Caco-2 (cell line): ENCODE data around the gene POLR2M. TPM values are rescaled to one million over a fixed set of nuclear protein-coding genes. Genes with fewer than 3 reads are reported as not detected.

Experiments used
- BruUV-seq: library from RNA; stranded (reverse); fragments of 400-500 nt; replicated peaks from 2 replicates; lab custom pipeline; 2021; lab: Mats Ljungman, UMichigan
- CTCF ChIA-PET: fragments of 300-600 bp; sonication (Branson Sonifier 250); formaldehyde crosslinking; loops from one replicate; lab custom pipeline; 2022; ENCODE audit warnings: antibody characterized with exemption; lab: Charles Lee
- POLR2A ChIA-PET: fragments of 300-600 bp; sonication (Branson Sonifier 250); formaldehyde crosslinking; loops from one replicate; lab custom pipeline; 2022; ENCODE audit warnings: antibody characterized with exemption; lab: Charles Lee
- DNase-seq, 2 experiments: peaks; one replicate each; pipeline versions ENCODE4 v3.0.0 to v3.0.0-alpha.2; 2020 to 2022
- H3K27me3 ChIP-seq: replicated peaks from 2 replicates; pipeline ENCODE4 v1.6.0; 2011; ENCODE audit warnings: low read length; ENCODE audit not compliant: control insufficient read depth, insufficient read depth
- H3K36me3 ChIP-seq: 2 replicates; pipeline ENCODE4 v1.5.1; 2011; ENCODE audit warnings: low read length; ENCODE audit not compliant: control insufficient read depth, insufficient read depth
- H3K4me1 ChIP-seq: fragments of 250-450 bp; sonication (Bioruptor Pico); 2 replicates; pipeline ENCODE4 v1.5.1; 2020; ENCODE audit warnings: mild to moderate bottlenecking
- H3K4me3 ChIP-seq: 2 replicates; pipeline ENCODE4 v1.5.1; 2011; ENCODE audit warnings: low read depth, mild to moderate bottlenecking, control low read depth, low read length
- H3K9me3 ChIP-seq: fragments of 250-450 bp; sonication (Bioruptor Pico); 2 replicates; pipeline ENCODE4 v1.5.1; 2020; ENCODE audit warnings: mild to moderate bottlenecking, moderate library complexity
- H3K27ac Mint-ChIP-seq: one replicate; pipeline ENCODE4 v1.8.0; 2022; ENCODE audit warnings: mixed read lengths; ENCODE audit not compliant: unreplicated experiment
- H3K27me3 Mint-ChIP-seq: one replicate; pipeline ENCODE4 v1.8.0; 2022; ENCODE audit warnings: mixed read lengths; ENCODE audit not compliant: insufficient read depth, unreplicated experiment
- H3K36me3 Mint-ChIP-seq: one replicate; pipeline ENCODE4 v1.8.0; 2022; ENCODE audit warnings: mild to moderate bottlenecking, mixed read lengths; ENCODE audit not compliant: insufficient read depth, unreplicated experiment
- H3K4me1 Mint-ChIP-seq: one replicate; pipeline ENCODE4 v1.8.0; 2022; ENCODE audit warnings: low read depth, mixed read lengths; ENCODE audit not compliant: unreplicated experiment
- H3K4me3 Mint-ChIP-seq: one replicate; pipeline ENCODE4 v1.8.0; 2022; ENCODE audit warnings: mild to moderate bottlenecking, moderate library complexity, mixed read lengths; ENCODE audit not compliant: unreplicated experiment
- H3K9me3 Mint-ChIP-seq: one replicate; pipeline ENCODE4 v1.8.0; 2022; ENCODE audit warnings: mixed read lengths; ENCODE audit not compliant: unreplicated experiment
- CTCF ChIP-seq, 2 experiments: fragments of 200-600 bp in 1 of 2; IDR thresholded peaks; 1 replicate in 1 of 2; 2 replicates in 1 of 2; pipeline versions ENCODE4 v1.5.1 to v1.8.0; 2011 to 2022; ENCODE audit warnings: antibody characterized with exemption in 1 of 2, control low read depth in 1 of 2, inconsistent platforms in 1 of 2, low read depth in 1 of 2, low read length in 1 of 2, mild to moderate bottlenecking in 1 of 2, moderate library complexity in 1 of 2; ENCODE audit not compliant: insufficient read depth in 1 of 2, severe bottlenecking in 1 of 2, unreplicated experiment in 1 of 2
- intact Hi-C: fragments of 100-400 bp; cut with micrococcal nuclease; formaldehyde crosslinking; loops from one replicate; pipeline ENCODE4 v1.10.0; 2022; ENCODE audit not compliant: unreplicated experiment
- total RNA-seq: library from RNA; stranded (reverse); gene quantifications from 2 replicates; pipeline ENCODE4 v1.2.3, GENCODE V29; 2022

Gene POLR2M
- total RNA-seq, 1 experiment from 2014 or later, result 81.6 TPM

GRCh38 chr15:57720867-57721266, 14.4 kb downstream of the POLR2M start:
- POLR2A ChIA-PET, result interaction anchor here (1.6 kb wide), 1 partner anchor 14 kb away, joined by 4 read pairs; the partner anchor contains the start of gene POLR2M
- no peaks in the 10 kb centered on the region for H3K4me1 ChIP-seq
- H3K36me3 ChIP-seq, result no peaks in the 10 kb centered on the region
- Mint-ChIP-seq H3K36me3 (peaks cover 22% of the 10 kb centered on the region), H3K27me3 (no peaks in the 10 kb centered on the region), H3K4me1 (peaks cover 7% of the 10 kb centered on the region), H3K4me3 (no peak overlapping the region), H3K9me3 (peaks cover 9% of the 10 kb centered on the region), H3K27ac (no peak overlapping the region)
- no TSS peak for BruUV-seq
- no peaks in the 10 kb centered on the region for H3K9me3 ChIP-seq
- no peak for TF ChIP-seq CTCF (IDR thresholded peaks at IDR 0.05; ENCODE audit: insufficient read depth in 1 of 2, low read depth in 1 of 2, low read length in 1 of 2, severe bottlenecking in 1 of 2, unreplicated experiment in 1 of 2)
- no peaks in the 10 kb centered on the region for H3K27me3 ChIP-seq
- DNase-seq, result no peak
- intact Hi-C loops, result no loop called here
- H3K4me3 ChIP-seq, result no peak overlapping the region
- CTCF ChIA-PET, result no interaction called here

GRCh38 chr15:57726411-57726810, 19.9 kb downstream of the POLR2M start:
- no peak overlapping the region for H3K27ac Mint-ChIP-seq
- Histone ChIP-seq H3K4me1 (no peaks in the 10 kb centered on the region), H3K36me3 (no peaks in the 10 kb centered on the region), H3K4me3 (no peak overlapping the region), H3K27me3 (no peaks in the 10 kb centered on the region), H3K9me3 (no peaks in the 10 kb centered on the region)
- DNase-seq, result no peak
- H3K36me3 Mint-ChIP-seq, result no peaks in the 10 kb centered on the region
- CTCF ChIA-PET, result no interaction called here
- H3K4me1 Mint-ChIP-seq, result peaks cover 7% of the 10 kb centered on the region
- no peaks in the 10 kb centered on the region for H3K9me3 Mint-ChIP-seq
- POLR2A ChIA-PET, result no interaction called here
- TF ChIP-seq CTCF (IDR thresholded peaks at IDR 0.05; ENCODE audit: insufficient read depth in 1 of 2, low read depth in 1 of 2, low read length in 1 of 2, severe bottlenecking in 1 of 2, unreplicated experiment in 1 of 2), result no peak
- no peaks in the 10 kb centered on the region for H3K27me3 Mint-ChIP-seq
- intact Hi-C loops, result no loop called here
- H3K4me3 Mint-ChIP-seq, result no peak overlapping the region
- no TSS peak for BruUV-seq

GRCh38 chr15:57727031-57727430, 20.5 kb downstream of the POLR2M start:
- DNase-seq, result no peak
- CTCF ChIA-PET, result no interaction called here
- POLR2A ChIA-PET, result interaction anchor here (0.5 kb wide), 1 partner anchor 21 kb away, joined by 3 read pairs; the partner anchor contains the start of gene POLR2M
- H3K4me3 ChIP-seq, result no peak overlapping the region
- no peaks in the 10 kb centered on the region for H3K9me3 Mint-ChIP-seq
- no peaks in the 10 kb centered on the region for H3K27me3 ChIP-seq
- H3K36me3 Mint-ChIP-seq, result no peaks in the 10 kb centered on the region
- intact Hi-C loops, result no loop called here
- no peaks in the 10 kb centered on the region for H3K36me3 ChIP-seq
- no peaks in the 10 kb centered on the region for H3K9me3 ChIP-seq
- no peak for TF ChIP-seq CTCF (IDR thresholded peaks at IDR 0.05; ENCODE audit: insufficient read depth in 1 of 2, low read depth in 1 of 2, low read length in 1 of 2, severe bottlenecking in 1 of 2, unreplicated experiment in 1 of 2)
- H3K27ac Mint-ChIP-seq, result no peak overlapping the region
- no peaks in the 10 kb centered on the region for H3K27me3 Mint-ChIP-seq
- peaks cover 7% of the 10 kb centered on the region for H3K4me1 Mint-ChIP-seq
- H3K4me3 Mint-ChIP-seq, result no peak overlapping the region
- H3K4me1 ChIP-seq, result no peaks in the 10 kb centered on the region
- BruUV-seq, result no TSS peak
